Measurements from ENCODE around the gene BTBD7.

The BTBD7 gene

GRCh38 chr14:93319494-93319893 lies 13.3 kb downstream of the BTBD7 start:
- H3K4me3 ChIP-seq (ENCODE audit: low read depth, low read length) = no peak overlapping the region
- TF ChIP-seq POLR2A (IDR thresholded peaks at IDR 0.05; ENCODE audit: extremely low read depth, insufficient read length) (no peak), CTCF (IDR thresholded peaks at IDR 0.05; ENCODE audit: low read depth, low read length) (no peak), MAX (IDR thresholded peaks at IDR 0.05; ENCODE audit: low read depth, low read length) (no peak), MYC (IDR thresholded peaks at IDR 0.05; ENCODE audit: low read depth, low read length) (no peak)
- DNase-seq (ENCODE audit: low read depth) = no peak

DNA sequence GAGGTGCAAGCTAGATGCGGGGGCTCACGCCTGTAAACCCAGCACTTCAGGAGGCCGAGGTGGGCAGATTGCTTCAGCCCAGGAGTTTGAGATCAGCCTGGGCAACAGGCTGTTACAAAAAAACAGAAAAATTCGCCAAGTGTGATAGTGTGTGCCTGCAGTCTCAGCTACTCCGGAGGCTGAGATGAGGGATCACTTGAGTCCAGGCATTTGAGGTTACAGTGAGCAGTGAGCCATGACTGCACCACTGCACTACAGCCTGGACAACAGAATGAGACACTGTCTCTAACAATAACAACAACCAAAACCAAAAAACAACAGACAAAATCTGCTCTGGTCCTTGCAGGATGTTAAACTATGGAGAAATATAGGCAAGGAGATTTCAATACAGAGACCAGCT lies 13.9 kb downstream of the BTBD7 start:
- no peak overlapping the region for H3K4me3 ChIP-seq (ENCODE audit: low read depth, low read length)
- DNase-seq (ENCODE audit: low read depth) = no peak
- TF ChIP-seq MAX (IDR thresholded peaks at IDR 0.05; ENCODE audit: low read depth, low read length) (no peak), MYC (IDR thresholded peaks at IDR 0.05; ENCODE audit: low read depth, low read length) (no peak), POLR2A (IDR thresholded peaks at IDR 0.05; ENCODE audit: extremely low read depth, insufficient read length) (no peak), CTCF (IDR thresholded peaks at IDR 0.05; ENCODE audit: low read depth, low read length) (no peak)

DNA sequence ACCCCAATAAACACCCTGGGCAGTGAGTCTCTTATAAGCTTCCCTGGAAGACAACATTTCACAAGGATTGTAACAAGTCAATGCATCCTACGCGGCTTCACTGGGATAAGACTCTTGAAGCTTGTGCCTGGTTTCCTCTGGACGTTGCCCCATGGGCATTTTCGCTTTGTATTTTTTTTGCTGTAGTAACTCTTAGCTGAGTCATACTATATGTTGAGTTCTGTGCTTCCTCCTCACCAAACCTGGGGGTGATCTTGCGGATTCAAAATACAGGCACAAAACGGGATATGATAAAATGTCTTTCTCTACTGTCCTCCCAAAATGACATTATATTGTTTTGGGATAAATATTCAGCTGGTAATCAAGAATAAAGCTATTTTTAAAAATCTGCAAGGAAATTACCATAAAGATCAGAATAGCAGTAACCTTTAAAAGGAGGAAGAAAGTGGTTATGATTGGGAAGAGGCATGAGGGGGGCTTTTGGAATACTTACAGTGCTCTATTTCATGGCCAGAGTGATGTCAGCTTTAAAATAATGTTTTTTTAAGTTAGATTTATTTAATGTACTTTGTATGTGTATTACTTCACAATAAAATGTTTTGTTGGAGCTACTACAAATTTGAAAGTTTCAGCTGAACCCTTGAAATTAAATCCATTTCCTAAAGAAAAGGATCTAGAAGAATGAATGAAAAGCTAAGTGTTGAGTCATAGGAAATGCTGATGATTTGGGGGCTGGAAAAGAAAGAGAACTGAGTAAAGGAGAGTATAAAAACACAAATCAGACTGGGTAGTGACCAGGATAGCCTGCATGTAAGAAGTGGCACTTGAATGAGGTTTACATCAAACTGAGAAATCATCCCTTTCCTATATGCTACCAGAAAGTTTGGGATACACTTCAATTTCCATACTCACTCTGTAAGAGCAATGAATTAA lies 14.7 kb downstream of the BTBD7 start:
- H3K4me3 ChIP-seq (ENCODE audit: low read depth, low read length) = no peak overlapping the region
- peak; percentile 55 for DNase-seq (ENCODE audit: low read depth)
- TF ChIP-seq POLR2A (IDR thresholded peaks at IDR 0.05; ENCODE audit: extremely low read depth, insufficient read length) = no peak
- no peak for TF ChIP-seq CTCF (IDR thresholded peaks at IDR 0.05; ENCODE audit: low read depth, low read length)
- TF ChIP-seq MYC (IDR thresholded peaks at IDR 0.05; ENCODE audit: low read depth, low read length) = no peak
- TF ChIP-seq MAX (IDR thresholded peaks at IDR 0.05; ENCODE audit: low read depth, low read length) = no peak

DNA sequence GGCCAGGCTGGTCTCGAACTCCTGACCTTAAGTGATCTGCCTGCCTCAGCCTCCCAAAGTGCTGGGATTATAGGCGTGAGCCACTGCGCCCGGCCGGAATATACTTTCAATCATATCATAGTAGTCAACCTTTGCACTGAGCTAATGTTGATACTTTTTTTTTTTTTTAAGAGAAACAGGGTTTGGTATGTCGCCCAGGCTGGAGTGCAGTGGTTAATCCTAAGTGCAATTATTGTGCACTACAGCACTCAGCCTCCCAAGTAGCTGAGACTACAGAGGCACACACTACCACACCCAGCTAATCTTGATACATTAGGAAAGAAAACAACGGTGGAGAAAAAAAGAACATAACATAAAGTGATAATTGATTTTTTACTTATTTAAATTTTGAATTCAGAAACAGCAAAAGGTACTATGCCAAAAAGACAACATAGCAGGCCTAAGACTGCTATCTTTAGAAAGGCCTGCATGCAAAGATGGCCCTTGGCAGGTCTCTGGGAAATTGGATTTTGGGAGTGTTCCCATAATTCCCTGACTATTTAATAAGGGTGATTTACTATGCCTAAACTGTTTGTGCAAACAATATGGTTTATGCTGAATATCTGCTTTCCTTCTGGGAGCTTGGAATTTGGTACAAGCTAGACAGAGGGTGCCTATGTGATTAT lies 15.5 kb downstream of the BTBD7 start:
- H3K4me3 ChIP-seq (ENCODE audit: low read depth, low read length) = no peak overlapping the region

DNA sequence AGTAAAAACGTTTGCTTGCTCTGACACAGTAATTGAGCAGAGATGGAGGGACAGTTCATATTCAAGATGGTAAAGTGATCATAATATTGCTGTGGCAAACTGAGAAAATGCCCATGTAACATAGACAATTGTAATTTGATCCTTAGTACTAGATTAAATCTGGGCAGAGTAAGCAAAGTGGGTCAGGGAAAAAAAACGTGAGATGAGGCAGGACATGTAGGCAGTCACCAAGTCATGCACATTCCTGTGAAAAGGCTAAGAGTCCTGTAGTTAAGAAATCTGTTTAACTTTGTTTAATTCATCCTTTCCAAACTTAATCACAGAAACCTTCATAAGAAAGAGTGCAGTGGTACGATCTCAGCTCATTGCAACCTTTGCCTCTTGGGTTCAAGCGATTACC lies 16.1 kb downstream of the BTBD7 start:
- TF ChIP-seq POLR2A (IDR thresholded peaks at IDR 0.05; ENCODE audit: extremely low read depth, insufficient read length) (no peak), MAX (IDR thresholded peaks at IDR 0.05; ENCODE audit: low read depth, low read length) (no peak), MYC (IDR thresholded peaks at IDR 0.05; ENCODE audit: low read depth, low read length) (no peak), CTCF (IDR thresholded peaks at IDR 0.05; ENCODE audit: low read depth, low read length) (no peak)
- DNase-seq (ENCODE audit: low read depth) = no peak
- no peak overlapping the region for H3K4me3 ChIP-seq (ENCODE audit: low read depth, low read length)

More for the DNA sequence above, 15.5 kb downstream of the BTBD7 start:
- DNase-seq (ENCODE audit: low read depth) = no peak
- TF ChIP-seq CTCF (IDR thresholded peaks at IDR 0.05; ENCODE audit: low read depth, low read length) = no peak
- no peak for TF ChIP-seq POLR2A (IDR thresholded peaks at IDR 0.05; ENCODE audit: extremely low read depth, insufficient read length)
